Stimulated activated CD8-positive, alpha-beta memory T cell treated with anti-CD3 and anti-CD28 coated beads, Interleukin-12 subunit alpha, Interleukin-12 subunit beta, amount 100 ng/mL, for 4 hours (primary cell): Measurements from ENCODE around the gene TNFRSF6B.
"Not testable (repeated sequence)": the region's sequence is repeated elsewhere in the genome, so short reads cannot be mapped to it uniquely, and the experiment has no call there.

Experiments used
- DNase-seq: peaks from one replicate; pipeline ENCODE4 v3.0.0-alpha.2; 2020; ENCODE audit warnings: low read depth

Gene TNFRSF6B

DNA sequence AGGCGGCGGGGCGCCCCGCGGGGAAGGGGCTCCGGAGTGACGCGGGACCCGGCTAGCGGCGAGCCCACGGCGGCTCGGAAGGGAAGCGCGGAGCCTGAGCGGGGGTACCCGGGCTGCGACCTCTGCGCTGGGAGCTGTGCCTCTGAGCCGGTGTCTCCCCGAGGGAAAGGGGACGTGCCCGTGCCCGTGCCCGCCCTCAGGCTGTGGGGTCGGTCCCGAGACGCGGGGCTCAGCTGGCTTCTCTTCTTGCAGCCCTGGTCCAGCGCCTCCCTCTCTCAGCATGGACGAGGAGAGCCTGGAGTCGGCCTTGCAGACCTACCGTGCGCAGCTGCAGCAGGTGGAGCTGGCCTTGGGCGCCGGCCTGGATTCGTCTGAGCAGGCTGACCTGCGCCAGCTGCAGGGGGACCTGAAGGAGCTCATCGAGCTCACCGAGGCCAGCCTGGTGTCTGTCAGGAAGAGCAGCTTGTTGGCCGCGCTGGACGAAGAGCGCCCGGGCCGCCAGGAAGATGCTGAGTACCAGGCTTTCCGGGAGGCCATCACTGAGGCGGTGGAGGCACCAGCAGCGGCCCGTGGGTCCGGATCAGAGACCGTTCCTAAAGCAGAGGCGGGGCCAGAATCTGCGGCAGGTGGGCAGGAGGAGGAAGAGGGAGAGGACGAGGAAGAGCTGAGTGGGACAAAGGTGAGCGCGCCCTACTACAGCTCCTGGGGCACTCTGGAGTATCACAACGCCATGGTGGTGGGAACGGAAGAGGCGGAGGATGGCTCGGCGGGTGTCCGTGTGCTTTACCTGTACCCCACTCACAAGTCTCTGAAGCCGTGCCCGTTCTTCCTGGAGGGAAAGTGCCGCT, 12.1 kb downstream of the TNFRSF6B start:
- no peak for DNase-seq

DNA sequence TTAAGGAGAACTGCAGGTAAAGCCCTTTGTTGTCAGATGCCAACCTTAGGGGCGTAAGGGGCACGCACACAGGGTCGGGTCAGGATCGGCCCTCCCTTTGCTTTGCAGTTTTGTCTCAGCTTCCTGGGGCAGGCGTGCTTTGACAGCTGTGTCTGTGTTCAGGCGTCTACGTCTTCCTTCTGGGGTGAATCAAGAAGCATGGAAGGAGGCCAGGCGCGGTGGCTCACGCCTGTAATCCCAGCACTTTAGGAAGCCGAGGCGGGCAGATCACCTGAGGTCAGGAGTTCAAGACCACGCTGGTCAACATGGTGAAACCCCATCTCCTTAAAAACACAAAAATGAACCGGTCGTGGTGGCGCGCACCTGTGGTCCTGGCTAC, 12.7 kb downstream of the TNFRSF6B start:
- no peak for DNase-seq

DNA sequence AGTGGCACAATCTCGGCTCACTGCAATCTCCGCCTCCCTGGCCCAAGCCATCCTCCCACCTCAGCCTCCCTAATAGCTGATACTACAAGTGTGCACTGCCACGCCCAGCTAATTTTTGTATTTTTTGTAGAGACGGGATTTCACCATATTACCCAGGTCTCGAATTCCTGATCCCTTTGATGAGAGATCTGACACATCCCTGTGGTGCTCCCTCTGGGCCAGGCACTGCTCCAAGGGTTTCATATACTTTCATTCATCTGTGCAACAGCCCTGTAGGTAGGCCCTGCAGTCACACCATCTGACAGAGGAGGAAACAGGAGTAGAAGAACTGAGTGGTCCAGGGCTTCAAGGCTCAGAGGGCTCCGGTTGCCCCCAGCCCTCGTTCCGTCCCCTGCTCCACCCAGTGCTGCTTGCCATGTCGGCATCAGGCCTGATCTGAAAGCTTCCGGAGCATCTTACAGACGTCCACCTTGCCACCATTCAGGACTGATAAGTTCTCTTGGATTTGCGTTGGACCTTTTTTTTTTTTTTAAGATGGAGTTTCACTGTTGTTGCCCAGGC, 14.7 kb downstream of the TNFRSF6B start:
- DNase-seq: no peak

DNA sequence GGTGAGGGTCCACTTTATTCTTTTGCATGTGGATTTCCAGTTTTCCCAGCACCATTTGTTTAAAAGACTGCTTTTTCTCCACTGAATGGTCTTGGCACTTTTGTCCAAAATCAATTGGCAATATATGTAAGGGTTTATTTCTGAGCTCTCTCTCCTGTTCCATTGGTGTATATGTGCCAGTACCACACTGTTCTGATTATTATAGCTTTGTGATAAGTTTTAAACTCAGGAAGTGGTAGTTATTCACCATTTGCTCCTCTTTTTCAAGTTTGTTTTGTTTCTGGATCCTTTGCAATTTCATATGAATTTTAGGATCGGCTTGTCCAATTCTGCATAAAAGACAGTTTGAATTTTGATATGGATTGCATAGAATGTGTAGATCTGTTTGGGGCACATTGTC, 15.7 kb downstream of the TNFRSF6B start:
- no peak for DNase-seq

DNA sequence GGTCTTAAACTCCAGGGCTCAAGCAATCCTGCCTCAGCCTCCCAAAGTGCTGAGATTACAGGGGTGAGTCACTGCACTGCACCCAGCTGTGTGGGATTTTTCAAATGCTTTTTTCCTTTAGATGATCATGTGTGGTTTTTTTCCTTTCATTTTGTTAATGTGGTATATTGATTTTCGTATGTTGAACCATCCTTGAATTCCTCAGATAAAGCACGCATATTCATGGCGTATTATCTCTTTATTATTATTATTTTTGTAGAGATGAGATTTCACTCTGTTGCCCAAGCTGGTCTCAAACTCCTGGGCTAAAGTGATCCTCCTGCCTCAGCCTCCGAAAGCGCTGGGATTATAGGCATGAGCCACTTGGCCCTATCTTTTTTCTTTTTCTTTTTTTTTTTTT, 18.4 kb downstream of the TNFRSF6B start:
- DNase-seq: no peak

DNA sequence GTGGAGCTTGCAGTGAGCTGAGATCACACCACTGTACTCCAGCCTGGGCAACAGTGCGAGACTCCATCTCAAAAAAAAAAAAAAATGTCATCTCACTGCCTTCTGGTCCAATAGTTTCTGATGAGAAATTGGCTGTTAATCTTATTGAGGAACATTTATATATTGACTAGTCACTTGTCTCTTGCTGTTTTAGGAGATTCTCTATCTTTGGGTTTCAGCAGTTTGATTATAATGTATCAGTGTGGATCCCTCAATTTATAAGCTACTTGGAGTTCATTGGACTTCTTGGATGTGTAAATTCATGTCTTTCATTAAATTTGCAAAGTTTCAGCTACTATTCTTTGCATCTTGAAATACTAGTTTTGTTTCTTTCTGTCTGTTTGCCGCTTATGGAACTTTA, 22.5 kb downstream of the TNFRSF6B start:
- no peak for DNase-seq

DNA sequence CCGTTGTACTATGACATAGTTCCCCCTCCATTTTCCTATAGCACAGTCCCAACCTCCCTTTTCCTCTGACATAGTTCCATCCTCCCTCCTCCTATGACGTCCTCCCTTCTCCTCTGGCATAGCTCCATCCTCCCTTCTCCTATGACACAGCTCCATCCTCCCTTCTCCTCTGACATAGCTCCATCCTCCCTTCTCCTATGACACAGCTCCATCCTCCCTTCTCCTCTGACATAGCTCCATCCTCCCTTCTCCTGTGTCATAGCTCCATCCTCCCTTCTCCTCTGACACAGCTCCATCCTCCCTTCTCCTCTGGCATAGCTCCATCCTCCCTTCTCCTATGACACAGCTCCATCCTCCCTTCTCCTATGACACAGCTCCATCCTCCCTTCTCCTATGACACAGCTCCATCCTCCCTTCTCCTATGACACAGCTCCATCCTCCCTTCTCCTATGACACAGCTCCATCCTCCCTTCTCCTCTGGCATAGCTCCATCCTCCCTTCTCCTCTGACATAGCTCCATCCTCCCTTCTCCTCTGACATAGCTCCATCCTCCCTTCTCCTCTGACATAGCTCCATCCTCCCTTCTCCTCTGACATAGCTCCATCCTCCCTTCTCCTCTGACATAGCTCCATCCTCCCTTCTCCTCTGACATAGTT, 26.6 kb downstream of the TNFRSF6B start:
- not testable (repeated sequence) for DNase-seq

DNA sequence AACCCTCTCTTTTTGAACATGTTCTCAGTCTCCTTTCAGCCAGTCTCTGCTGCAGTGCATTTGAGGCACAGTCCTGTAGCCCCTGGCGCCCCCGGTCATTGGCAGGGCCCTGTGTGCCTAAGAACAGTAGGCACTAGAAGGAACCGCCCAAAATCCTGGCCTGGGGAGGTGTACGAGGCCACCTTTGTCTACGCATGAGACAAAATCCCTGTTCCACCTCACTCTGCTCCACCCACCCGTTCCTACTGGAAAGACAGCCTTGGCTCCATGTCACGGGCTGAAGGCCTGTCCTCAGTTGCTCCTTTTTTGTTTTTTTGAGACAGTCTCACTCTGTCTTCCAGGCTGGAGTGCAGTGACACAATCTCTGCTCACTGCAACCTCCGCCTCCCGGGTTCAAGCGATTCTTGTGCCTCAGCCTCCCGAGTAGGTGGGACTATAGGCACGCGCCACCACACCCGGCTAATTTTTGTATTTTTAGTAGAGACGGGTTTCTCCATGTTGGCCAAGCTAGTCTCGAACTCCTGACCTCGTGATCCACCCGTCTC, 33.8 kb downstream of the TNFRSF6B start:
- not testable (repeated sequence) for DNase-seq

DNA sequence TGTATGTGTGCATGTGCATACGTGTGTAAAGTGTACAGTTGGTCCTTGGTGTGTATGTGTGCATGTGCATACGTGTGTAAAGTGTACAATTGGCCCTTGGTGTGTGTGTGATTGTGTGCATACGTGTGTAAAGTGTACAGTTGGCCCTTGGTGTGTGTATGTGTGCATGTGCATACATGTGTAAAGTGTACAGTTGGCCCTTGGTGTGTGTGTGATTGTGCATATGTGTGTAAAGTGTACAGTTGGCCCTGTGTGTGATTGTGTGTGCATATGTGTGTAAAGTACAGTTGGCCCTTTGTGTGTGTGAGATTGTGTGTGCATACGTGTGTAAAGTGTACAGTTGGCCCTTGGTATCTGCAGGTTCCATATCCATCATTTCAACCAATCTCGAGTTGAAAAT, 35.0 kb downstream of the TNFRSF6B start:
- no peak for DNase-seq

DNA sequence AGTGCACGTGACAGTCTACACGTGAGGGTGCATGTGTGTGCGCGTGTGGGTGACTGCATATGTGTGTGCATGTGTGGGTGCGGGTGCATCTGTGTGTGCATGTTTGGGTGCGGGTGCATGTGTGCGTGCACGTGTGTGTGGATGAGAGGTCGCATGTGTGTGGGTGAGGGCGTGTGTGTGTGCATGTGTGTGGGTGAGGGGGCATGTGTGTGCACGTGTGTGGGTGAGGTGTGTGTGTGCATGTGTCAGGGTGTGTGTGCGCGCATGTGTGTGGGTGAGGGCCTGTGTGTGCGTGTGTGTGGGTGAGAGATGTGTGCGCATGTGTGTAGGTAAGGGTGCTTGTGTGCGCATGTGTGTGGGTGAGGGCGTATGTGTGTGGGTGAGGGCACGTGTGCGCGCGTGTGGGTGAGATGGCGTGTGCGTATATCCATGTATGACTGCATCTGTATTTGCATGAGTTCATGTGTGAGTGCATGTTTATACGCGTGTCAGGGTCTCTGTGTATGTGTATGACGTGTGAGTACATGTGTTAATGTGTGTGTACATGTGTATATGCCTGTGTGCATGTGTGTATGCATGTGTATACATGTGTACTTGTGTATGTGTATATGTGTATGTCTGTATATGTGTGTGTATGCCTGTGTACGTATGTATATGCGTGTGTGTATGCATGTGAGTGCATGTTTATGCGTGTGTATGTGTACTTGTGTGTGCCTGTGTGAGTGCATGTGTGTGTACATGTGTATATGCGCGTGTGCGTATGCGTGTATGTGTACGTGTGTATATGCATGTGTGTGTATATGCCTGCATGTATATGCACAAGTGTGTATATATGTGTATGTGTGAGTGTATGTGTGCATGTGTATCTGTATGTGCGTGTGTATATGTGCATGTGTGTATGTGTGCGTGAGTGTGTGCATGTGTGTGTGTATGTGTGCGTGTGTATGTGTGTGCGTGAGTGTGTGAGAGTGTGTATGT, 36.0 kb downstream of the TNFRSF6B start:
- DNase-seq: no peak

DNA sequence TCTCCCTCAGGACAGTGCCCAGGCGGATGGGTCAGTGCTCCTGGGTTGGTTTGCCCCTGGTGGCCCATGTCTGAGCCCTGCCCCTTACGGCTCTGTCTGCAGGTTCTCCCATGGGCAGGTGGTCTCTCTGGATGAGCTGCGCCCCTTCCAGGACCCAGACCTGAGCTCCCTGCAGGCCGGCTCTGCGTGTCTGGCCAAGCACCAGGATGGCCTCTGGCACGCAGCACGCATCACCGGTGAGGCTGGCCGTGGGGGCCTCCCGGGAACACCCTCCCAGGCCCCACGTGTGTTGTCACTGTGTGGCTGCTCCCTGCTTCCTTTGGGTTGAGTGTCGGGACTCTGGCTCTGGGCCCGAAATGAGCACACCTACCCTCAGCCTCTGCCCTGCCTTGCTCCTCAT, 36.7 kb downstream of the TNFRSF6B start:
- no peak for DNase-seq

DNA sequence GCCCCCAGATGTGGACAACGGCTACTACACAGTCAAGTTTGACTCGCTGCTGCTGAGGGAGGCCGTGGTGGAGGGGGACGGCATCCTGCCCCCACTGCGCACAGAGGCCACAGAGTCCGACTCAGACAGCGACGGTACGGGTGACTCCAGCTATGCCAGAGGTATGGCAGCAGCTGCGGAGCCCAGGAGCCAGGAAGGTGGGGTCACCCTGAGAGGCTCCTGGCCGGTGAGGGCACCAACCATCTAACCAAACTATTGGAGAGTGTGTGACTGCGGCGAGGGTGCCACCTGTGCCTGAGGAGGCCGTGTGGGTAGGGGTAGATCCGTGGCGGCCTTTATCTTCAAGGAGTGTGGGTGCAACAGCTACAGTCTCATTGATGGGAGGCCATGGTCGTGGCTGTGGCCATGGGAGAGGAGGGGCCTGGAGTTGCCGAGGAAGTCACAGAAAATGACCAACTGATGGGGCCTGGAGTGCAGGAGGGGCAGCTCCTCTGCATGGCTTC, 37.2 kb downstream of the TNFRSF6B start:
- DNase-seq: no peak

DNA sequence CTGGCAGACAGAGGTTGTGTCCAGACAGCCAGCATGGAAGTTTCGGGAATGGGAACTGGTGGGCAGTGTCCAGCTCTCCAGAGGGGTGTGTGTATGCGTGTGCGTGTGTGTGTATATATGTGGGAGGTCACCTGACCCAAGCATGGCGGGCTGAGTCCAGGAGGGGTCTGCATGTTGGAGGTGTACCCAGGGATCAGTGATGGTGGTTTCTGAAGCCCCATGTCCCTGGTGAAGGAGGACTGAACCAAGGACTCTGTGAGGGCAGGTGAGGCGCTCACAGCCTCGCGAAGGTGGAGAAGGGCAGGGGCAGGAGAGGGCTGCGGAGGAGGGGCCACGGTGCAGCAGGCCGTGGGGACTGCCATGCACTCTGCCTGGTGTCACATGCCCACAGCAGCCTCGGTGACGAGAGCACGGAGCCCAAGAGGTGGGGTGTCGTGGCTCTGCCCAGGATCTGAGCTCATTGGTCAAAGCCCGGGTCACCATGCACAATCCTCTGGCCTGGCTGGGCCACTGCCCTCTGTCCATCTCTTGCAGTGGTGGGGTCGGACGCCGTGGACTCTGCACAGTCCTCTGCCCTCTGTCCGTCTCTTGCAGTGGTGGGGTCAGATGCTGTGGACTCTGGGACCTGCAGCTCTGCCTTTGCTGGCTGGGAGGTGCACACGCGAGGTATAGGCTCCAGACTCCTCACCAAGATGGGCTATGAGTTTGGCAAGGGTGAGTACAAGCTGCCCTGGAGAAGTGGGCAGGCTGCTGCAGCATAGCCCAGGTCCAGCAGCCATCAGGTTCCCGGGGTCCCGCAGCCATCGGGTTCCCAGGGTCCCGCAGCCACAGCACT, 37.9 kb downstream of the TNFRSF6B start:
- DNase-seq: no peak

DNA sequence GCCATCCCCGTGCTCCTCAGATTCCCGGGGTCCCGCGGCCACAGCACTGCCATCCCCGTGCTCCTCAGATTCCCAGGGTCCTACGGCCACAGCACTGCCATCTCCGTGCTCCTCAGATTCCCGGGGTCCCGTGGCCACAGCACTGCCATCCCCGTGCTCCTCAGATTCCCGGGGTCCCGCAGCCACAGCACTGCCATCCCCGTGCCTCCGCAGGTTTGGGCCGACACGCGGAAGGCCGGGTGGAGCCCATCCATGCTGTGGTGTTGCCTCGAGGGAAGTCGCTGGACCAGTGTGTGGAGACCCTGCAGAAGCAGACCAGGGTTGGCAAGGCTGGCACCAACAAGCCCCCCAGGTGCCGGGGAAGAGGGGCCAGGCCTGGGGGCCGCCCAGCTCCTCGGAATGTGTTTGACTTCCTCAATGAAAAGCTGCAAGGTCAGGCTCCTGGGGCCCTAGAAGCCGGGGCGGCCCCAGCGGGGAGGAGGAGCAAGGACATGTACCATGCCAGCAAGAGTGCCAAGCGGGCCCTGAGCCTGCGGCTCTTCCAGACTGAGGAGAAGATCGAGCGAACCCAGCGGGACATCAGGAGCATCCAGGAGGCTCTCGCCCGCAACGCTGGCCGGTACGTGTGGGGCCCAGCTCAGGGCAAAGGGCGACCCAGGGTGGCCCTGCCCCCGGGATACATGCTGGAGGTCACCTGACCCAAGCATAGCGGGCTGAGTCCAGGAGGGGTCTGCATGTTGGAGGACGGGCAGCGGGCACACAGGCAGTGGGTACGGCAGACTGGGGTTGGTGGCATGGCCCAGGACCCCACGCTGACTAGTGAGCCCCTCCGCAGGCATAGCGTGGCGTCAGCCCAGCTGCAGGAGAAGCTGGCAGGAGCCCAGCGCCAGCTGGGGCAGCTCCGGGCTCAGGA, 38.8 kb downstream of the TNFRSF6B start:
- no peak for DNase-seq

DNA sequence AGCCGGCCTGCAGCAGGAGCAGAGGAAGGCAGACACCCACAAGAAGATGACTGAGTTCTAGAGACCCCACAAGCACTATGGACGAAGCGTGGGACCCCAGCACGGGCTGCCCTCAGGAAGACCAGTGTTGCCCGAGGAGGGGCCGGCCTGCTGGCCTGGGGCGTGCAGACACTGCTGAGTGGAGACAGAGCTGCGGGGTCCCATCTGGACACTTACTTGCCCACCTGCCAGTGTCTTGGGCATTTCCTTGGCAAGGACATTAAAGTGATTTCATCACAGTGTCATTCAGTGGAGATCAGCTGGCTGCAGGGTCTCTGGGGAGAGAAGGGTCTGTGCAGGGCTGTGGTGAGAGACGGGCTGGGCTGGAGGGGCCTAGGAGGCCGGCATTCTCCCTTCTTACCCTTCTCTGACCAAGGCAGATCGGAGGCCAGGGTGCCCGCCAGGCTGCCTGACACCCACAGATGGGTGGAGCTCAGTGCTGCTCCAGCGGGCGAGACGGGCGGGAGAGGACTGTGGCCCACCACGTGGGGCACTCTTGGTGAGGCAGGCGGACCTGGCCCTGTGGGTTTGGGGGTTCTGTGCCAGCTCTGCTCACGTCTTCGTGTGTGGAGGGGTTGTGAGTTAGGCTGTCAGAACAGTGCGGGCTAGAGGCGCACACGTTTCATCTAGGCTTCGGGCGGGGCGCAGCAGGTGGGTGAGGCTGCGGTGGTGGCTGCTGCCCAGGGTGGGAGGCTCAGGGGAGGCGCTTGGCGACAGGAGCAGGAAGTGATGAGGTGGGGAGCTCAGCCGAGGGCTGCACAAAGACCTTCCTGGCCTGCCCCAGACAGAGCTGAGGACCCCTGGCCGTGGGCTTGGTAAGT, 39.6 kb downstream of the TNFRSF6B start, which contains the start of gene LIME1:
LIME1 (plus strand) TSS at position 806 of the 860 bp plus-strand sequence. CDS start 886 bp downstream, outside the sequence.
- peak; percentile 56 for DNase-seq

DNA sequence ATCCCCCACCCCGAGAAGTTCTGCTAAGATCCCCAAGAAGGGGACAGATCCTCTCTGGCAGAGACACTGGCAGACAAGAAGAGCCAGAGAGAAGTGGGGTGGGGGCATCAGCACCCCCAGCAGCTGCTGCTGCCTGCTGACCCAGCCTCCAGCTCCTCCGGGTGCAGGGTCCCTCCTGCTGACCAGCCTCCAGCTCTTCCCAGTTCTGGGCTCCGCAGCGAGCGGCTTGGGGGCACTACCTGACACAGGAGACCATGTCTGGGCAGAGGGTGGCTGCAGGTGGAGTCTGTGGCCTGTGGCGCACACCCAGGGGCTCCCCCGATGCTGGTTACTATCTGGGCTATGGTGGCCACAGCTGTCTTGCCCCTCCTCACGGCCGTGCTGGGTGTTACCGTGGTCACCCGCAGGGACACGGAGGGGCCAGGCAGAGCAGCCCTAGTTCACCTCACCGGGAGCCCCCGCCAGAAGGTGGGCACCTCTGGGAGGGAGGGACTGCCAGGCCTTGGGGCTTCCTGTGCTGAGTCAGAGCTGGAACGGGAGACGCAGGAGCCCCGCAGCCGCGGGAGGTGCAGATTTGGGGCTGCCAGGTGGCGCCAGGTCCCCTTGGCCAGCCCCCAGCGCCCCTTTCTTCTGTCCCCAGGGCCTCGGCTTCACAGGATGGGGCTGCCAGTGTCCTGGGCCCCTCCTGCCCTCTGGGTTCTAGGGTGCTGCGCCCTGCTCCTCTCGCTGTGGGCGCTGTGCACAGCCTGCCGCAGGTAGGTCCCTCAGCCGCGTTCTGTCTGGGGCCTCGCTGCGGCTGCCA, 40.6 kb downstream of the TNFRSF6B start:
- peak; percentile 45 for DNase-seq

DNA sequence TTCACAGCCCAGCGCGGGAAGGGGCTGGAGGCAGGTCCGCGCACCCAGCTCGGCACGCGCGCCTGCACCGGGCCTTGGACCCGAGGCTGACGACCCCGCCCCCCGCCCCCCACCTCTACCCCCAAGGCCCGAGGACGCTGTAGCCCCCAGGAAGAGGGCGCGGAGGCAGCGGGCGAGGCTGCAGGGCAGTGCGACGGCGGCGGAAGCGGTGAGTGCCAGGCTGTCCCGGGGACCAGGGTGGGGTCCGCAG, 41.2 kb downstream of the TNFRSF6B start:
- no peak for DNase-seq
